IPS DF 6.9 (cell line): Measurements from ENCODE around the gene ONECUT2.
A peak's percentile ranks its signal among the peaks of the same experiment; 100 is the strongest.
"Not testable (repeated sequence)": the region's sequence is repeated elsewhere in the genome, so short reads cannot be mapped to it uniquely, and the experiment has no call there.

Experiments
- DNase-seq: peaks from one replicate; pipeline ENCODE4 v3.0.0-alpha.2; 2013; ENCODE audit warnings: low read depth, low spot score
- H3K27ac ChIP-seq: one replicate; pipeline ENCODE4 v1.5.1; 2013; ENCODE audit warnings: low read length, control low read depth
- H3K27me3 ChIP-seq: 2 replicates; pipeline ENCODE4 v1.6.1; 2013; ENCODE audit warnings: mild to moderate bottlenecking, low read length; ENCODE audit not compliant: control insufficient read depth, insufficient read depth
- H3K36me3 ChIP-seq: 2 replicates; pipeline ENCODE4 v1.6.1; 2013; ENCODE audit warnings: low read length; ENCODE audit not compliant: control insufficient read depth, insufficient read depth
- H3K4me1 ChIP-seq: 2 replicates; pipeline ENCODE4 v1.6.1; 2013; ENCODE audit warnings: low read length; ENCODE audit not compliant: control insufficient read depth, insufficient read depth
- H3K4me3 ChIP-seq: 2 replicates; pipeline ENCODE4 v1.5.1; 2013; ENCODE audit warnings: mild to moderate bottlenecking, low read length
- H3K9me3 ChIP-seq: 2 replicates; pipeline ENCODE4 v1.6.1; 2013; ENCODE audit warnings: low read length, inconsistent platforms; ENCODE audit not compliant: control insufficient read depth, insufficient read depth
- WGBS: extraction: QIAGEN DNeasy Blood & Tissue Kit; methylation state at CpG from one replicate; pipeline ENCODE4 v1.1.7; 2013; ENCODE audit warnings: mixed read lengths, missing lambda C conversion rate; ENCODE audit not compliant: insufficient read length, insufficient coverage; 5-methylcytosine and 5-hydroxymethylcytosine counted together

The ONECUT2 gene

GRCh38 chr18:57434536-57435494 is at the start of gene ONECUT2:
Gene ONECUT2 (plus strand): TSS chr18:57435374. CDS start chr18:57435717, 343 bp downstream.
- Histone ChIP-seq H3K9me3 (no peaks in the 10 kb centered on the region), H3K4me3 (peak within 1 kb of the TSS; percentile 48; the same call in 1 of the 2 replicates), H3K27ac (no peak within 1 kb of the TSS), H3K27me3 (peaks cover 76% of the 10 kb centered on the region), H3K4me1 (peaks cover 9% of the 10 kb centered on the region), H3K36me3 (no peaks in the 10 kb centered on the region; the same call in 1 of the 2 replicates)
- WGBS, result no CpG with 5 or more reads among the region's 69 CpGs
- DNase-seq, result no peak

- H3K9me3 ChIP-seq, result no peaks in the 10 kb centered on the region
- no peak overlapping the region for H3K4me3 ChIP-seq
- no peaks in the 10 kb centered on the region for H3K4me1 ChIP-seq
- no peak for DNase-seq
- no peaks in the 10 kb centered on the region for H3K27me3 ChIP-seq
- no CpG with 5 or more reads among the region's 2 CpGs for WGBS
- no peak overlapping the region for H3K27ac ChIP-seq
- no peaks in the 10 kb centered on the region for H3K36me3 ChIP-seq
Observed at GRCh38 chr18:57389271-57389670, 45.9 kb upstream of the ONECUT2 start.

- DNase-seq, result no peak
- Histone ChIP-seq H3K4me3 (no peak overlapping the region), H3K27me3 (no peaks in the 10 kb centered on the region), H3K4me1 (no peaks in the 10 kb centered on the region), H3K27ac (no peak overlapping the region), H3K36me3 (no peaks in the 10 kb centered on the region), H3K9me3 (no peaks in the 10 kb centered on the region)
- WGBS, result no CpG with 5 or more reads among the region's 3 CpGs
Observed at GRCh38 chr18:57390044-57390443, 45.1 kb upstream of the ONECUT2 start.

GRCh38 chr18:57394749-57395148 is 40.4 kb upstream of the ONECUT2 start:
- WGBS, result no CpG with 5 or more reads among the region's 1 CpG
- H3K27ac ChIP-seq, H3K9me3 ChIP-seq, H3K4me1 ChIP-seq, H3K36me3 ChIP-seq, DNase-seq, H3K27me3 ChIP-seq, H3K4me3 ChIP-seq: not testable (repeated sequence)

GRCh38 chr18:57396831-57397230 is 38.3 kb upstream of the ONECUT2 start:
- WGBS, result no CpG with 5 or more reads among the region's 7 CpGs
- DNase-seq, result not testable (repeated sequence)

GRCh38 chr18:57397440-57398132 is 37.6 kb upstream of the ONECUT2 start:
- Histone ChIP-seq H3K9me3 (no peaks in the 10 kb centered on the region), H3K36me3 (no peaks in the 10 kb centered on the region), H3K4me1 (no peaks in the 10 kb centered on the region), H3K27me3 (no peaks in the 10 kb centered on the region), H3K27ac (no peak overlapping the region), H3K4me3 (no peak overlapping the region)
- DNase-seq, result no peak
- no CpG with 5 or more reads among the region's 2 CpGs for WGBS

More at GRCh38 chr18:57396831-57397230, 38.3 kb upstream of the ONECUT2 start:
- not testable (repeated sequence) for H3K4me3 ChIP-seq, H3K4me1 ChIP-seq, H3K9me3 ChIP-seq, H3K27me3 ChIP-seq, H3K27ac ChIP-seq, H3K36me3 ChIP-seq

- Histone ChIP-seq H3K27me3 (no peaks in the 10 kb centered on the region), H3K27ac (no peak overlapping the region)
Observed at GRCh38 chr18:57404345-57404744, 30.8 kb upstream of the ONECUT2 start.

GRCh38 chr18:57409650-57410049 is 25.5 kb upstream of the ONECUT2 start:
- Histone ChIP-seq H3K27ac (no peak overlapping the region), H3K4me3 (no peak overlapping the region), H3K4me1 (no peaks in the 10 kb centered on the region), H3K36me3 (no peaks in the 10 kb centered on the region), H3K27me3 (no peaks in the 10 kb centered on the region), H3K9me3 (no peaks in the 10 kb centered on the region)
- no peak for DNase-seq

More at GRCh38 chr18:57404345-57404744, 30.8 kb upstream of the ONECUT2 start:
- Histone ChIP-seq H3K4me3 (no peak overlapping the region), H3K4me1 (no peaks in the 10 kb centered on the region), H3K36me3 (no peaks in the 10 kb centered on the region), H3K9me3 (no peaks in the 10 kb centered on the region)
- DNase-seq, result no peak

GRCh38 chr18:57410749-57411148 is 24.4 kb upstream of the ONECUT2 start:
- no CpG with 5 or more reads among the region's 3 CpGs for WGBS
- Histone ChIP-seq H3K9me3 (no peaks in the 10 kb centered on the region), H3K27me3 (no peaks in the 10 kb centered on the region), H3K36me3 (no peaks in the 10 kb centered on the region), H3K4me3 (no peak overlapping the region), H3K4me1 (no peaks in the 10 kb centered on the region), H3K27ac (no peak overlapping the region)
- no peak for DNase-seq

- Histone ChIP-seq H3K27ac (no peak overlapping the region), H3K4me3 (no peak overlapping the region), H3K9me3 (no peaks in the 10 kb centered on the region), H3K4me1 (no peaks in the 10 kb centered on the region), H3K36me3 (no peaks in the 10 kb centered on the region), H3K27me3 (no peaks in the 10 kb centered on the region)
- no CpG with 5 or more reads among the region's 4 CpGs for WGBS
- no peak for DNase-seq
Observed at GRCh38 chr18:57416542-57416941, 18.6 kb upstream of the ONECUT2 start.
